Right atrium auricular region (tissue), 2 donors: Measurements from ENCODE around the gene SAMD8. TPM values are rescaled to one million over a fixed set of nuclear protein-coding genes. Genes with fewer than 3 reads are reported as not detected.

Source experiments
- DNase-seq: peaks from one replicate; pipeline ENCODE4 v3.0.0-alpha.2; 2019; ENCODE audit warnings: low spot score
- H3K27ac ChIP-seq, 2 donors: fragments of 200-600 bp; sonication (generic); 1 replicate in 1 of 2; 2 replicates in 1 of 2; pipeline ENCODE4 v1.5.1; 2016 to 2019
- H3K27me3 ChIP-seq, 2 donors: fragments of 200-600 bp; sonication (generic); one replicate each; pipeline versions ENCODE4 v1.5.1 to v1.6.0; 2017 to 2019
- H3K36me3 ChIP-seq: fragments of 200-600 bp; sonication (generic); one replicate; pipeline ENCODE4 v1.5.1; 2016
- H3K4me1 ChIP-seq, 2 donors: fragments of 200-600 bp; sonication (generic); one replicate each; pipeline versions ENCODE4 v1.5.1 to v1.6.0; 2017 to 2019
- H3K4me3 ChIP-seq, 2 donors: fragments of 200-600 bp; sonication (generic); 1 replicate in 1 of 2; 2 replicates in 1 of 2; pipeline ENCODE4 v1.5.1; 2017 to 2019; ENCODE audit warnings: mild to moderate bottlenecking in 1 of 2, moderate library complexity in 1 of 2
- H3K9me3 ChIP-seq, 2 donors: fragments of 200-600 bp; sonication (generic); one replicate each; pipeline ENCODE4 v1.5.1; 2019
- total RNA-seq, 2 donors: library from RNA; depleted of rRNA; stranded (reverse); fragments of >200 nt; gene quantifications; one replicate each; pipeline ENCODE4 v1.1.0, GENCODE V29; 2016
- TF ChIP-seq, protein P1 (sequence below), 2 donors: fragments of 200-600 bp; sonication (generic); IDR thresholded peaks; one replicate each; pipeline ENCODE4 v1.5.1; 2019; ENCODE audit warnings: antibody characterized with exemption in 2 of 2

SAMD8 gene
- total RNA-seq, 2 donors from 2014 or later, result 24.7 to 26.3 TPM

DNA sequence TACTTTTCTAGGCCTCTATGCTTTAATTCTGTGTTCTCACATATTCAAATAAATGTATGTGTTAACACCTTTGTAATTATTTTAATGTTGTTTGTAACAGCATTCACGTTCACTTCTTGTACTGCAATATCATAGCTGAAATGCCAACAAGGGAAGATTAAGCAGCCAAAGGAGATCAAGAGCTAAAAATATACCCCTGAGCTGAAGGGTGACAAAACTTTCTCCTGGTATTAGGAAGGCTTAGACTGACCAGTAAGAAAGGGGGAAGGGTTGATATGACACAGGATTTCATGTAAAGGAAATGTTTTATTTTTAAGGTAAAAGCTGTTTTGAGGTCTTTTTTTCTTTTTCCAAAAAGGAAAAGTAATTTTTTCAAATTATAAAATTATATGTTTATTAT lies 58.8 kb downstream of the SAMD8 start:
- Histone ChIP-seq H3K4me3 (no peak overlapping the region), H3K36me3 (peaks cover 11% of the 10 kb centered on the region), H3K4me1 (peaks cover 0 to 17% of the 10 kb centered on the region in 2 donors), H3K27me3 (no peaks in the 10 kb centered on the region), H3K27ac (peak overlapping the region; percentile 45 to 74), H3K9me3 (no peaks in the 10 kb centered on the region)
- TF ChIP-seq, protein P1, sequence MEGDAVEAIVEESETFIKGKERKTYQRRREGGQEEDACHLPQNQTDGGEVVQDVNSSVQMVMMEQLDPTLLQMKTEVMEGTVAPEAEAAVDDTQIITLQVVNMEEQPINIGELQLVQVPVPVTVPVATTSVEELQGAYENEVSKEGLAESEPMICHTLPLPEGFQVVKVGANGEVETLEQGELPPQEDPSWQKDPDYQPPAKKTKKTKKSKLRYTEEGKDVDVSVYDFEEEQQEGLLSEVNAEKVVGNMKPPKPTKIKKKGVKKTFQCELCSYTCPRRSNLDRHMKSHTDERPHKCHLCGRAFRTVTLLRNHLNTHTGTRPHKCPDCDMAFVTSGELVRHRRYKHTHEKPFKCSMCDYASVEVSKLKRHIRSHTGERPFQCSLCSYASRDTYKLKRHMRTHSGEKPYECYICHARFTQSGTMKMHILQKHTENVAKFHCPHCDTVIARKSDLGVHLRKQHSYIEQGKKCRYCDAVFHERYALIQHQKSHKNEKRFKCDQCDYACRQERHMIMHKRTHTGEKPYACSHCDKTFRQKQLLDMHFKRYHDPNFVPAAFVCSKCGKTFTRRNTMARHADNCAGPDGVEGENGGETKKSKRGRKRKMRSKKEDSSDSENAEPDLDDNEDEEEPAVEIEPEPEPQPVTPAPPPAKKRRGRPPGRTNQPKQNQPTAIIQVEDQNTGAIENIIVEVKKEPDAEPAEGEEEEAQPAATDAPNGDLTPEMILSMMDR (IDR thresholded peaks at IDR 0.05), result no peak
- DNase-seq, result no peak

- peaks cover 0 to 1% of the 10 kb centered on the region in 2 donors for H3K4me1 ChIP-seq
- H3K27ac ChIP-seq, result no peak overlapping the region
- no peak for DNase-seq
- no peaks in the 10 kb centered on the region for H3K9me3 ChIP-seq
- TF ChIP-seq, protein P1 (IDR thresholded peaks at IDR 0.05), result no peak
- no peak overlapping the region for H3K4me3 ChIP-seq
- no peaks in the 10 kb centered on the region for H3K36me3 ChIP-seq
- H3K27me3 ChIP-seq, result no peaks in the 10 kb centered on the region
Measured at GRCh38 chr10:75175046-75175445, 63.6 kb downstream of the SAMD8 start.

GRCh38 chr10:75176046-75176445 lies 64.6 kb downstream of the SAMD8 start:
- Histone ChIP-seq H3K27ac (no peak overlapping the region), H3K36me3 (no peaks in the 10 kb centered on the region), H3K9me3 (no peaks in the 10 kb centered on the region), H3K27me3 (no peaks in the 10 kb centered on the region), H3K4me1 (peaks cover 0 to 11% of the 10 kb centered on the region in 2 donors), H3K4me3 (no peak overlapping the region)
- TF ChIP-seq, protein P1 (IDR thresholded peaks at IDR 0.05), result no peak
- peak; percentile 16 for DNase-seq

DNA sequence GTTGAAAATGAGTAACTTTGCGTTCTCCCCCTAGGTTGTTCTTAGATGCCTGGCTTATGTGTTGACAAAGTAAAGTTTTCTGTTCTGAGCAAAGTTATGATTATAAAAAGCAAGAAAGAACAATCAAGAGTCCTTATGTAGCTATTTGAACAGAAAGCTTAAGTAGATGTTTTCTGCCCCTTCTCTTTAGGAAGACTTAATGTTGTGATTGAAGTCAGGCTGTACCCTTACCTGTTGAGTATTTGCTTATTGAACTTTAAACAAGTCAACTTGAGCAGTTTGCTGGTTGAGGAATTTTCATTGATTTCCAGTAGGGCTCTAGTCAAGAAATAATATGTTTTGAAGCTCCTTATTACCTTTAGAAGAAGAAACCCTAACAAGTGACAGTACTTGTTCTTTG lies 65.3 kb downstream of the SAMD8 start:
- TF ChIP-seq, protein P1 (IDR thresholded peaks at IDR 0.05), result no peak
- no peaks in the 10 kb centered on the region for H3K9me3 ChIP-seq
- H3K36me3 ChIP-seq, result no peaks in the 10 kb centered on the region
- H3K27me3 ChIP-seq, result no peaks in the 10 kb centered on the region
- H3K4me1 ChIP-seq, result peaks cover 0 to 17% of the 10 kb centered on the region in 2 donors
- H3K27ac ChIP-seq, result no peak overlapping the region
- no peak for DNase-seq
- H3K4me3 ChIP-seq, result no peak overlapping the region

- Histone ChIP-seq H3K27me3 (no peaks in the 10 kb centered on the region), H3K4me3 (no peak overlapping the region), H3K27ac (no peak overlapping the region), H3K9me3 (no peaks in the 10 kb centered on the region), H3K36me3 (peaks cover 6% of the 10 kb centered on the region), H3K4me1 (peaks cover 0 to 17% of the 10 kb centered on the region in 2 donors)
- TF ChIP-seq, protein P1 (IDR thresholded peaks at IDR 0.05), result no peak
- DNase-seq, result no peak
Measured at GRCh38 chr10:75179657-75180177, 68.3 kb downstream of the SAMD8 start.

DNA sequence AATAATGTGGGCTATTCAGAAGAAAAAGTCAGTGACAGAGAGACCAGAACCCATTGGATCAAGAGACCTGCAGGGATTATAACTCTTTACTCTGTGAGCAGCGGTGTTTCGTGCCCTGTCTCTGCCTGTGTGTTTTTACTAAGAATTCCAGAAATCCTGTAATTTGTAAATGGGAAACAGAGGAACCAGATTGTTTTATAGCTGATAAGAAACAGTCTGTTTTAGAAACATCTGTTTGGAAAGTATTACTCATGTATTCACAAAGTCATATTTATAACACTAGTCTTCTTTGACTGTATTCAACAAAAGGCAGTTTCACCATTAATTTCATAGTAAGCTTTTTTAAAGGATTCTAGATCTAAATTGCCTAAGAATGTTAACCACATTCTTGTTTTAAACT lies 69.1 kb downstream of the SAMD8 start:
- TF ChIP-seq, protein P1 (IDR thresholded peaks at IDR 0.05), result no peak
- no peaks in the 10 kb centered on the region for H3K9me3 ChIP-seq
- H3K4me1 ChIP-seq, result peaks cover 0 to 23% of the 10 kb centered on the region in 2 donors
- DNase-seq, result no peak
- peaks cover 6% of the 10 kb centered on the region for H3K36me3 ChIP-seq
- no peaks in the 10 kb centered on the region for H3K27me3 ChIP-seq
- no peak overlapping the region for H3K4me3 ChIP-seq
- peak overlapping the region in 1 of 2 donors; percentile 48 for H3K27ac ChIP-seq
